IMR-90 (cell line): Measurements from ENCODE around the gene IFNE. TPM values are rescaled to one million over a fixed set of nuclear protein-coding genes. Genes with fewer than 3 reads are reported as not detected.

ENCODE experiments used
- ATAC-seq: fragments of 200-7000 bp; cut with Tn5 transposase; 2 replicates; pipeline ENCODE4 v1.9.1; 2020; ENCODE audit warnings: low read depth, mild to moderate bottlenecking, moderate library complexity
- BruUV-seq: library from RNA; stranded (reverse); fragments of 400-500 nt; replicated peaks from 2 replicates; lab custom pipeline; 2021; lab: Mats Ljungman, UMichigan
- CTCF ChIA-PET: fragments of 300-600 bp; formaldehyde crosslinking; extraction: SDS; loops from one replicate; lab custom pipeline; 2021; ENCODE audit warnings: antibody characterized with exemption; lab: Yijun Ruan, JAX
- POLR2A ChIA-PET: fragments of 300-600 bp; sonication (Branson Sonifier 250); formaldehyde crosslinking; loops from one replicate; lab custom pipeline; 2022; ENCODE audit warnings: antibody characterized with exemption; ENCODE audit not compliant: unreplicated experiment; lab: Charles Lee
- DNase-seq: peaks from one replicate; pipeline ENCODE4 v3.0.0; 2013
- H2AFZ ChIP-seq: replicated peaks from 2 replicates; pipeline ENCODE3; 2013; ENCODE audit warnings: low read length, mild to moderate bottlenecking; ENCODE audit not compliant: poor library complexity
- H2AK5ac ChIP-seq: 2 replicates; pipeline ENCODE4 v1.6.1; 2013; ENCODE audit warnings: low read depth, low read length, inconsistent platforms
- H2AK9ac ChIP-seq: replicated peaks from 2 replicates; pipeline ENCODE3; 2013; ENCODE audit warnings: mild to moderate bottlenecking, low read depth, low read length, moderate library complexity; ENCODE audit not compliant: poor library complexity
- H2BK120ac ChIP-seq: 2 replicates; pipeline ENCODE4 v1.6.1; 2013; ENCODE audit warnings: low read depth, low read length, inconsistent platforms
- H2BK15ac ChIP-seq: 3 replicates; pipeline ENCODE4 v1.6.1; 2013; ENCODE audit warnings: low read depth, low read length, inconsistent platforms
- H2BK20ac ChIP-seq: 2 replicates; pipeline ENCODE4 v1.6.1; 2013; ENCODE audit warnings: low read depth, mild to moderate bottlenecking, inconsistent platforms, low read length, moderate library complexity
- H2BK5ac ChIP-seq: 2 replicates; pipeline ENCODE4 v1.6.1; 2013; ENCODE audit warnings: mild to moderate bottlenecking, low read depth, low read length, inconsistent platforms; ENCODE audit not compliant: poor library complexity, severe bottlenecking
- H3K14ac ChIP-seq: replicated peaks from 2 replicates; pipeline ENCODE4 v1.6.1; 2013; ENCODE audit warnings: low read depth, low read length, inconsistent platforms
- H3K18ac ChIP-seq: 2 replicates; pipeline ENCODE4 v1.6.1; 2013; ENCODE audit warnings: low read depth, low read length, control low read depth
- H3K23ac ChIP-seq: 2 replicates; pipeline ENCODE4 v1.6.1; 2013; ENCODE audit warnings: low read depth, low read length, inconsistent platforms
- H3K27ac ChIP-seq: 2 replicates; pipeline ENCODE4 v1.5.1; 2013; ENCODE audit warnings: mild to moderate bottlenecking, control low read depth, low read length; ENCODE audit not compliant: insufficient read depth
- H3K27me3 ChIP-seq: 2 replicates; pipeline ENCODE4 v1.6.1; 2013; ENCODE audit warnings: low read length; ENCODE audit not compliant: control insufficient read depth, insufficient read depth
- H3K36me3 ChIP-seq: 2 replicates; pipeline ENCODE4 v1.6.1; 2013; ENCODE audit warnings: low read length, mixed read lengths; ENCODE audit not compliant: control insufficient read depth, insufficient read depth
- H3K4ac ChIP-seq: 2 replicates; pipeline ENCODE4 v1.6.1; 2013; ENCODE audit warnings: low read depth, low read length, inconsistent platforms
- H3K4me1 ChIP-seq: 2 replicates; pipeline ENCODE4 v1.6.1; 2013; ENCODE audit warnings: low read length, mixed read lengths; ENCODE audit not compliant: control insufficient read depth, insufficient read depth
- H3K4me2 ChIP-seq: 2 replicates; pipeline ENCODE4 v1.6.1; 2013; ENCODE audit warnings: low read depth, mild to moderate bottlenecking, control low read depth, low read length, moderate library complexity
- H3K4me3 ChIP-seq: 2 replicates; pipeline ENCODE4 v1.5.1; 2013; ENCODE audit warnings: low read depth, mild to moderate bottlenecking, control low read depth, low read length, moderate library complexity; ENCODE audit not compliant: insufficient read depth
- H3K56ac ChIP-seq: 2 replicates; pipeline ENCODE4 v1.6.1; 2013; ENCODE audit warnings: low read length, inconsistent platforms; ENCODE audit not compliant: insufficient read depth; ENCODE audit errors: extremely low read depth
- H3K79me1 ChIP-seq, 2 experiments: 2 replicates each; pipeline ENCODE4 v1.6.1; 2013; ENCODE audit warnings: low read length in 2 of 2, inconsistent platforms in 1 of 2, low read depth in 1 of 2
- H3K9ac ChIP-seq: 2 replicates; pipeline ENCODE4 v1.6.1; 2013; ENCODE audit warnings: low read depth, low read length, control low read depth
- H3K9me1 ChIP-seq: 2 replicates; pipeline ENCODE4 v1.6.1; 2013; ENCODE audit warnings: low read length, inconsistent platforms; ENCODE audit not compliant: insufficient read depth
- H3K9me3 ChIP-seq: 2 replicates; pipeline ENCODE4 v1.6.1; 2013; ENCODE audit warnings: low read length; ENCODE audit not compliant: control insufficient read depth, insufficient read depth
- H4K20me1 ChIP-seq: 2 replicates; pipeline ENCODE4 v1.6.1; 2013; ENCODE audit warnings: low read length, inconsistent platforms; ENCODE audit not compliant: insufficient read depth
- H4K5ac ChIP-seq: 2 replicates; pipeline ENCODE4 v1.6.1; 2013; ENCODE audit warnings: mild to moderate bottlenecking, low read depth, low read length, control low read depth
- H4K8ac ChIP-seq, 2 experiments: 2 replicates each; pipeline ENCODE4 v1.6.1; 2013; ENCODE audit warnings: low read depth in 2 of 2, low read length in 2 of 2, control low read depth in 1 of 2, inconsistent platforms in 1 of 2
- H4K91ac ChIP-seq: 2 replicates; pipeline ENCODE4 v1.6.1; 2013; ENCODE audit warnings: low read depth, low read length, inconsistent platforms; ENCODE audit not compliant: insufficient read depth
- CHD1 ChIP-seq: IDR thresholded peaks from 2 replicates; pipeline ENCODE4 v1.6.1; 2012; ENCODE audit warnings: low read depth, low read length, improper control_type of control experiment
- CTCF ChIP-seq: conservative IDR thresholded peaks from 2 replicates; pipeline ENCODE4 v1.5.1; 2012; ENCODE audit warnings: mild to moderate bottlenecking, low read depth, low read length, improper control_type of control experiment
- MAFK ChIP-seq: IDR thresholded peaks from 2 replicates; pipeline ENCODE4 v1.6.1; 2012; ENCODE audit warnings: low read depth, low read length, improper control_type of control experiment
- MXI1 ChIP-seq: IDR thresholded peaks from 2 replicates; pipeline ENCODE4 v1.6.1; 2012; ENCODE audit warnings: low read depth, mild to moderate bottlenecking, low read length, moderate library complexity, borderline replicate concordance
- RCOR1 ChIP-seq: IDR thresholded peaks from 2 replicates; pipeline ENCODE4 v1.6.1; 2012; ENCODE audit warnings: mild to moderate bottlenecking, low read length, improper control_type of control experiment; ENCODE audit not compliant: insufficient replicate concordance
- WGBS, 2 experiments: methylation state at CpG; one replicate each; pipeline versions ENCODE4 v1.1.5 to v1.1.7; 2013; ENCODE audit warnings: missing lambda C conversion rate in 2 of 2; ENCODE audit not compliant: insufficient read length in 1 of 2; ENCODE audit errors: extremely low coverage in 2 of 2; 5-methylcytosine and 5-hydroxymethylcytosine counted together
- dilution Hi-C: fragments of 300-500 bp; cut with HindIII; formaldehyde crosslinking; loops from one replicate; pipeline ENCODE4 v1.14.3; 2018; ENCODE audit warnings: low sequenced_read_pairs; ENCODE audit not compliant: unreplicated experiment
- in situ Hi-C: fragments of 300-500 bp; cut with MboI; formaldehyde crosslinking; loops from 3 replicates; pipeline ENCODE4 v1.14.3; 2019; ENCODE audit warnings: low sequenced_read_pairs, inconsistent platforms, mixed read lengths
- intact Hi-C: fragments of 100-400 bp; cut with micrococcal nuclease; formaldehyde crosslinking; loops from 2 replicates; pipeline ENCODE4 v1.10.0; 2022
- polyA plus RNA-seq, 3 experiments: library from polyadenylated mRNA; depleted of rRNA; stranded (reverse); fragments of >200 nt; gene quantifications; 2 replicates each; pipeline ENCODE4 v1.2.3, GENCODE V29; 2012; ENCODE audit warnings: low replicate concordance in 1 of 3
- total RNA-seq: library from RNA; depleted of rRNA; stranded (reverse); fragments of >200 nt; gene quantifications from 2 replicates; pipeline ENCODE4 v1.2.3, GENCODE V29; 2012

The IFNE gene
- total and polyA plus RNA-seq, 2 of the 4 experiments (the other 2 are of a cell fraction) = 1.4 to 1.8 TPM

- no peaks in the 10 kb centered on the region for H3K9me3 ChIP-seq
- H2BK5ac ChIP-seq = no peak overlapping the region
- TF ChIP-seq CHD1 (no peak), RCOR1 (no peak), MAFK (no peak), MXI1 (no peak), CTCF (no peak)
- DNase-seq (no peak), ATAC-seq (no peak)
- ChIA-PET POLR2A (no interaction called here), CTCF (no interaction called here)
- H4K91ac ChIP-seq = no peak overlapping the region
- H3K27ac ChIP-seq = no peak overlapping the region
- no CpG with 5 or more reads among the region's 1 CpG for WGBS, 2 experiments
- no peaks in the 10 kb centered on the region for H3K27me3 ChIP-seq
- no peak overlapping the region for H3K9ac ChIP-seq
- no peak overlapping the region for H3K18ac ChIP-seq
- no peak overlapping the region for H2BK120ac ChIP-seq
- in situ Hi-C loops (no loop called here), intact Hi-C loops (loop anchor here (10.0 kb wide), 1 partner anchor 52 kb away; no protein-coding TSS in a partner anchor), dilution Hi-C loops (no loop called here)
- no peak overlapping the region for H3K4me2 ChIP-seq
- H4K8ac ChIP-seq = no peak overlapping the region
- H3K23ac ChIP-seq = no peak overlapping the region
- H4K20me1 ChIP-seq = no peaks in the 10 kb centered on the region
- no peak overlapping the region for H4K5ac ChIP-seq
- no peak overlapping the region for H3K4ac ChIP-seq
- no peak overlapping the region for H2BK15ac ChIP-seq
- 0 out of 2 replicates have a peak, but pooled peaks cover 2% of the 10 kb centered on the region for H3K9me1 ChIP-seq
- no peak overlapping the region for H3K56ac ChIP-seq
- peaks cover 6% of the 10 kb centered on the region; the same call in 1 of the 2 replicates for H3K4me1 ChIP-seq
- no peak overlapping the region for H3K4me3 ChIP-seq
- no peaks in the 10 kb centered on the region for H3K36me3 ChIP-seq
- no peak overlapping the region for H2AK9ac ChIP-seq
- BruUV-seq = no TSS peak
- peaks cover 21 to 46% of the 10 kb centered on the region in 2 experiments for H3K79me1 ChIP-seq
- no peak overlapping the region for H2AK5ac ChIP-seq
- H2BK20ac ChIP-seq = no peak overlapping the region
- H2AFZ ChIP-seq = no peak overlapping the region
- no peak overlapping the region for H3K14ac ChIP-seq
Observed at GRCh38 chr9:21502586-21502985, 20.5 kb upstream of the IFNE start.
